Osteoblast (primary cell): ENCODE results near the gene CROCC2. TPM values are rescaled to one million over a fixed set of nuclear protein-coding genes. Genes with fewer than 3 reads are reported as not detected.

ENCODE experiments used
- DNase-seq: peaks from one replicate; pipeline ENCODE4 v3.0.0; 2011; ENCODE audit warnings: low spot score, mixed read lengths; ENCODE audit not compliant: insufficient read length; ENCODE audit errors: missing footprints
- H2AFZ ChIP-seq: 2 replicates; pipeline ENCODE4 v1.6.0; 2011; ENCODE audit warnings: mild to moderate bottlenecking, low read length
- H3K27ac ChIP-seq: 2 replicates; pipeline ENCODE4 v1.5.1; 2011; ENCODE audit warnings: mild to moderate bottlenecking, low read depth, low read length, moderate library complexity
- H3K27me3 ChIP-seq: 2 replicates; pipeline ENCODE4 v1.6.0; 2012; ENCODE audit warnings: mild to moderate bottlenecking, control low read depth, inconsistent platforms, low read length, moderate library complexity; ENCODE audit not compliant: insufficient read depth
- H3K36me3 ChIP-seq: 2 replicates; pipeline ENCODE4 v1.5.1; 2011; ENCODE audit warnings: mild to moderate bottlenecking, low read length, control low read depth, moderate library complexity; ENCODE audit not compliant: insufficient read depth
- H3K4me1 ChIP-seq: 2 replicates; pipeline ENCODE4 v1.5.1; 2011; ENCODE audit warnings: mild to moderate bottlenecking, low read length, control low read depth, moderate library complexity; ENCODE audit not compliant: insufficient read depth
- H3K4me2 ChIP-seq: 2 replicates; pipeline ENCODE4 v1.6.0; 2011; ENCODE audit warnings: mild to moderate bottlenecking, low read length; ENCODE audit not compliant: insufficient read depth
- H3K4me3 ChIP-seq: fragments of 200-600 bp; sonication (generic); 3 replicates; pipeline ENCODE4 v1.5.1; 2012; ENCODE audit warnings: mild to moderate bottlenecking, low read length, inconsistent platforms; ENCODE audit not compliant: insufficient read depth
- H3K79me2 ChIP-seq: 2 replicates; pipeline ENCODE4 v1.6.0; 2012; ENCODE audit warnings: mild to moderate bottlenecking, low read length, control low read depth, inconsistent platforms; ENCODE audit not compliant: insufficient read depth
- H3K9me3 ChIP-seq: 2 replicates; pipeline ENCODE4 v1.5.1; 2011; ENCODE audit warnings: low read depth, low read length, control low read depth
- H4K20me1 ChIP-seq: 2 replicates; pipeline ENCODE4 v1.6.0; 2012; ENCODE audit warnings: mild to moderate bottlenecking, low read length, control low read depth; ENCODE audit not compliant: insufficient read depth
- total RNA-seq: library from RNA; depleted of rRNA; stranded (reverse); fragments of >200 nt; gene quantifications from 2 replicates; pipeline ENCODE4 v1.2.3, GENCODE V29; 2012
- TF ChIP-seq, protein P1 (sequence below): IDR thresholded peaks from 2 replicates; pipeline ENCODE4 v1.5.1; 2011; ENCODE audit warnings: mild to moderate bottlenecking, low read depth, low read length, moderate library complexity; ENCODE audit errors: extremely low read depth

Gene CROCC2
- total RNA-seq, 1 donor: under 0.01 TPM

DNA sequence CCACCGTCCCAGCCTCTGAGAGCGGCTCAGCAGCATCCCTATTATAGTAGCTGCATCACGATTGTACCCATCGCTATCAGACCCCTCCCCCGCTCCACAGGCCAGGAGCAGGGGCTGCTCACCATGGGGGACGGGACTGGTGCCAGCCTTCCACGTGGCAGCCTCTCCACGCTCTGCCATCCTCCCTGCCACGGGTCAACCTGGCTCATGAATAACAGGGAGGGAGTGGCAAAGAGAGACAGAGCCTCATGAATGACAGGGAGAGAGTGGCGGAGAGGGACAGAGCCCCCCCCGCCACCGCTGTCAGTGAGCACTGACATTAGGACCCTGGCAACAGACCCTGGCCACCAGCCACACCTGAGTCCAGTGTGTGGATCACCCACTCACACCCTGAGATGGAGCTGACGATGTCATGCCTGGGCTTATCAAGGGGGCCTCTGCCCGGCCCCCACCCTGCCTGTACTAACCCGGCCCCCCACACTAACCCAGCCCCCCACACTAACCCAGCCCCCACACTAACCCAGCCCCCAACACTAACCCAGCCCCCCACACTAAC lies 16.9 kb downstream of the CROCC2 start:
- Histone ChIP-seq H2AFZ (no peak overlapping the region), H3K36me3 (no peaks in the 10 kb centered on the region), H3K9me3 (no peaks in the 10 kb centered on the region), H3K4me1 (peaks cover 20% of the 10 kb centered on the region), H3K27me3 (no peaks in the 10 kb centered on the region), H3K79me2 (no peaks in the 10 kb centered on the region), H4K20me1 (no peaks in the 10 kb centered on the region), H3K4me3 (no peak overlapping the region), H3K27ac (no peak overlapping the region), H3K4me2 (no peak overlapping the region)
- DNase-seq: peak; percentile 80
- TF ChIP-seq, protein P1, sequence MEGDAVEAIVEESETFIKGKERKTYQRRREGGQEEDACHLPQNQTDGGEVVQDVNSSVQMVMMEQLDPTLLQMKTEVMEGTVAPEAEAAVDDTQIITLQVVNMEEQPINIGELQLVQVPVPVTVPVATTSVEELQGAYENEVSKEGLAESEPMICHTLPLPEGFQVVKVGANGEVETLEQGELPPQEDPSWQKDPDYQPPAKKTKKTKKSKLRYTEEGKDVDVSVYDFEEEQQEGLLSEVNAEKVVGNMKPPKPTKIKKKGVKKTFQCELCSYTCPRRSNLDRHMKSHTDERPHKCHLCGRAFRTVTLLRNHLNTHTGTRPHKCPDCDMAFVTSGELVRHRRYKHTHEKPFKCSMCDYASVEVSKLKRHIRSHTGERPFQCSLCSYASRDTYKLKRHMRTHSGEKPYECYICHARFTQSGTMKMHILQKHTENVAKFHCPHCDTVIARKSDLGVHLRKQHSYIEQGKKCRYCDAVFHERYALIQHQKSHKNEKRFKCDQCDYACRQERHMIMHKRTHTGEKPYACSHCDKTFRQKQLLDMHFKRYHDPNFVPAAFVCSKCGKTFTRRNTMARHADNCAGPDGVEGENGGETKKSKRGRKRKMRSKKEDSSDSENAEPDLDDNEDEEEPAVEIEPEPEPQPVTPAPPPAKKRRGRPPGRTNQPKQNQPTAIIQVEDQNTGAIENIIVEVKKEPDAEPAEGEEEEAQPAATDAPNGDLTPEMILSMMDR: no peak

DNA sequence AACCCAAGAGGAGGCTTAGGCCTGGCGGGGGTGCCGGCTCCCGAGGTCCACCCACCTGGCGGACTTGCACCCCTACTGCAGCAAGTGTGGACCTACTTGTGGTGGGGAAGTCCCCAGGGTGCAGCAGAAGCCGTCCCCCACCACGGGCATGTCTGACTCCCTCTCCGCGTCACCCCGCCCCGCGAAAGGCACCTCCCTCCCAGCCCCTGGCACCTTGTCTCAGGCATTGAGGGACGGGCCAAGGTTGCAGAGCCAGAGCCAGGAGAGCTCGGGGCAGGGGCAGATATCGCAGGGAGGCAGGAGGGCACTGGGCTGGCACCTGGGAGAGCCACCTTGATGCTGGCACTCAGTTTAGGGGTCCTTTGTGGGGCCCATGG lies 19.0 kb downstream of the CROCC2 start:
- Histone ChIP-seq H3K4me3 (no peak overlapping the region), H3K79me2 (no peaks in the 10 kb centered on the region), H3K4me2 (no peak overlapping the region), H3K27me3 (no peaks in the 10 kb centered on the region), H3K9me3 (no peaks in the 10 kb centered on the region), H3K36me3 (no peaks in the 10 kb centered on the region), H4K20me1 (no peaks in the 10 kb centered on the region), H3K4me1 (peaks cover 20% of the 10 kb centered on the region), H2AFZ (no peak overlapping the region), H3K27ac (no peak overlapping the region)
- TF ChIP-seq, protein P1: no peak
- DNase-seq: peak; percentile 11

DNA sequence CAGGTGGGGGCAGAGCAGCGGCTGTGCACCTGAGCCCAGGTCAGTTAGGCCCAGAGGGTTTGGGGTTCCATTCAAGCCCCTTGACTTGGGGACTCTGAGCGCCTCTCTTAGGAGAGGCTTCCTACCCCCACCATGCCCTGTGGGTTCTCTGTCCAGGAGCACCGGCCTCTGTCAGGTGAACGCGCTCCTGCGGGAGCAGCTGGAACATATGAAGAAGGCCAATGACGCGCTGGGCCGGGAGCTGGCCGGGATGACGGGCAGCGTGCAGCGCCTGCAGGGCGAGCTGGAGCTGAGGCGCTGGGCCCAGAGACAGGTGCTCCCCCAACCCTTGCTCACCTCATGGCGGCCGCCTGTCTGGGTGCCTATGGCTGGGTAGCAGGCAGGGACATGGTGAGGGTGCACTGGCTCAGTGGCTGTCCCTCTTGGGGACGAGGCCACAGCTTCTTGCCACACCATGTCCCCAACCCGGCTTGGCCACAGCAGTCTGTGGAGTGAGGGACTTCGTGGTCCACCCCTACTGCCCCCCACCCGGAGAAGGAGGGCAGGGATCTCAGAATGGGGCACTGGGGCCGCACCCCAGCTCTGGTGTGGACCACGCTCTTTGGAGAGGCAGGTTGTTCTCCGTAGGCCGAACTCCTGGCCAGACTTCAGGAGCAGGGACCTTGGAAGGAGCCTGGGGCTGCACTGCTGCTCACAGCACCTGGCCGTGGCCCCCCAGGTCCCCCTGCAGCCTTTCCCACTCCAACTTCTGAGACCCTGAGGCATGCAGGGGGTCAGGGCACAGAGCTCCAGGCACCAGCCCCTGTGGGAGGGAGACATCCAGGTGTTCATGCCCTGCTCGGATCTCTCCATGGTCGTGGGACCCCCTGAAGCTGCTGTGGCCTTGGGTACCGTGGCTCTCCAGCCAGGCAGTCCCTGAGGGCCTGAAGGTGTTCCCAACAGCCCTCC lies 19.7 kb downstream of the CROCC2 start:
- Histone ChIP-seq H3K4me3 (no peak overlapping the region), H3K4me2 (no peak overlapping the region), H3K79me2 (no peaks in the 10 kb centered on the region), H2AFZ (no peak overlapping the region), H4K20me1 (no peaks in the 10 kb centered on the region), H3K27me3 (no peaks in the 10 kb centered on the region), H3K36me3 (no peaks in the 10 kb centered on the region), H3K27ac (no peak overlapping the region), H3K4me1 (peaks cover 15% of the 10 kb centered on the region), H3K9me3 (no peaks in the 10 kb centered on the region)
- TF ChIP-seq, protein P1: no peak
- DNase-seq: peak; percentile 75
